Spleen (tissue), 11 donors: Measurements from ENCODE around the gene MYBPHL. TPM values are rescaled to one million over a fixed set of nuclear protein-coding genes. Genes with fewer than 3 reads are reported as not detected.
A peak's percentile ranks its signal among the peaks of the same experiment; 100 is the strongest.

Source experiments
- DNase-seq: peaks from one replicate; pipeline ENCODE4 v3.0.0-alpha.2; 2020
- H3K27ac ChIP-seq, 8 donors: fragments of 200-600 bp; sonication (generic) in 7 of 8; 1 replicate in 4 of 8; 2 replicates in 4 of 8; pipeline versions ENCODE4 v1.5.0 to v1.8.0; 2016 to 2021; ENCODE audit warnings: inconsistent platforms in 4 of 8, mild to moderate bottlenecking in 4 of 8, moderate library complexity in 1 of 8
- H3K27me3 ChIP-seq, 7 donors: fragments of 200-600 bp; sonication (generic) in 6 of 7; replicated peaks in 1 of 7; 1 replicate in 4 of 7; 2 replicates in 3 of 7; pipeline versions ENCODE4 v1.5.0 to v1.8.0; 2016 to 2021; ENCODE audit warnings: inconsistent platforms in 3 of 7, mild to moderate bottlenecking in 1 of 7
- H3K36me3 ChIP-seq, 6 donors: fragments of 200-600 bp; sonication (generic) in 5 of 6; 1 replicate in 4 of 6; 2 replicates in 2 of 6; pipeline versions ENCODE4 v1.5.0 to v1.8.0; 2016 to 2021; ENCODE audit warnings: inconsistent platforms in 2 of 6
- H3K4me1 ChIP-seq, 6 donors: fragments of 200-600 bp; sonication (generic) in 5 of 6; 1 replicate in 3 of 6; 2 replicates in 3 of 6; pipeline versions ENCODE4 v1.5.0 to v1.8.0; 2016 to 2021; ENCODE audit warnings: inconsistent platforms in 3 of 6
- H3K4me3 ChIP-seq, 8 donors: fragments of 200-600 bp; sonication (generic) in 7 of 8; 1 replicate in 4 of 8; 2 replicates in 4 of 8; pipeline versions ENCODE4 v1.5.0 to v1.8.0; 2016 to 2021; ENCODE audit warnings: inconsistent platforms in 4 of 8, mild to moderate bottlenecking in 4 of 8, moderate library complexity in 2 of 8
- H3K9me3 ChIP-seq, 8 donors: fragments of 200-600 bp; sonication (generic) in 7 of 8; 1 replicate in 4 of 8; 2 replicates in 4 of 8; pipeline versions ENCODE4 v1.5.0 to v1.8.0; 2016 to 2021; ENCODE audit warnings: inconsistent platforms in 4 of 8
- POLR2A ChIP-seq, 3 donors: fragments of 450-650 bp; IDR thresholded peaks; one replicate each; pipeline ENCODE4 v1.5.1; 2017; ENCODE audit warnings: antibody characterized with exemption in 3 of 3, mild to moderate bottlenecking in 1 of 3
- POLR2AphosphoS5 ChIP-seq, 3 donors: sonication (generic); formaldehyde crosslinking; IDR thresholded peaks; one replicate each; pipeline ENCODE4 v1.5.1; 2017; ENCODE audit warnings: antibody characterized with exemption in 3 of 3
- WGBS, 5 donors: extraction: QIAGEN DNeasy Blood & Tissue Kit in 3 of 5; methylation state at CpG; one replicate each; pipeline versions ENCODE4 v1.1.5 to v1.1.7; 2013 to 2018; 5-methylcytosine and 5-hydroxymethylcytosine counted together
- intact Hi-C: fragments of 100-400 bp; cut with DNase I; formaldehyde crosslinking; loops from one replicate; pipeline ENCODE4 v1.15.0; 2023; ENCODE audit warnings: low total_unique reads
- polyA plus RNA-seq, 3 donors: library from polyadenylated mRNA; stranded (reverse); fragments of 200-250 nt; gene quantifications; one replicate each; pipeline ENCODE4 v1.2.1, GENCODE V29; 2013
- total RNA-seq, 7 donors: library from RNA; depleted of rRNA in 3 of 7; stranded (reverse); fragments of >200 nt in 3 of 7; fragmentation: NEBNext Ultra II Directional in 4 of 7; extraction: Animal tissue kit (Norgen Biotek cat#: 25700) in 4 of 7; gene quantifications; one replicate each; pipeline versions ENCODE4 v1.1.0 to v1.2.1, GENCODE V29; 2016 to 2021
- TF ChIP-seq, protein P1 (sequence below), 11 experiments: fragments of 200-600 bp in 7 of 11; fragments of 450-650 bp in 4 of 11; sonication (generic) in 4 of 11; IDR thresholded peaks in 8 of 11; conservative IDR thresholded peaks in 3 of 11; 1 replicate in 7 of 11; 2 replicates in 4 of 11; pipeline versions ENCODE4 v1.4.0 to v1.8.0; 2016 to 2021; ENCODE audit warnings: antibody characterized with exemption in 11 of 11, inconsistent platforms in 4 of 11, mild to moderate bottlenecking in 1 of 11
- donor health status: healthy with polysubstance abuse.
- donor health status: DM: no; HTN: no; CAD: no; lungs with moderate emphysema.
- donor health status: DM: no; HTN: no; CAD: no.
- donor health status: Bipolar disorder and iron deficiency.
- donor health status: healthy.
- donor health status: DM: no; HTN: no; CAD: no.
- donor health status: DM: yes; HTN: yes; CAD: no.

Gene MYBPHL
- total and polyA plus RNA-seq, 10 donors = not detected

DNA sequence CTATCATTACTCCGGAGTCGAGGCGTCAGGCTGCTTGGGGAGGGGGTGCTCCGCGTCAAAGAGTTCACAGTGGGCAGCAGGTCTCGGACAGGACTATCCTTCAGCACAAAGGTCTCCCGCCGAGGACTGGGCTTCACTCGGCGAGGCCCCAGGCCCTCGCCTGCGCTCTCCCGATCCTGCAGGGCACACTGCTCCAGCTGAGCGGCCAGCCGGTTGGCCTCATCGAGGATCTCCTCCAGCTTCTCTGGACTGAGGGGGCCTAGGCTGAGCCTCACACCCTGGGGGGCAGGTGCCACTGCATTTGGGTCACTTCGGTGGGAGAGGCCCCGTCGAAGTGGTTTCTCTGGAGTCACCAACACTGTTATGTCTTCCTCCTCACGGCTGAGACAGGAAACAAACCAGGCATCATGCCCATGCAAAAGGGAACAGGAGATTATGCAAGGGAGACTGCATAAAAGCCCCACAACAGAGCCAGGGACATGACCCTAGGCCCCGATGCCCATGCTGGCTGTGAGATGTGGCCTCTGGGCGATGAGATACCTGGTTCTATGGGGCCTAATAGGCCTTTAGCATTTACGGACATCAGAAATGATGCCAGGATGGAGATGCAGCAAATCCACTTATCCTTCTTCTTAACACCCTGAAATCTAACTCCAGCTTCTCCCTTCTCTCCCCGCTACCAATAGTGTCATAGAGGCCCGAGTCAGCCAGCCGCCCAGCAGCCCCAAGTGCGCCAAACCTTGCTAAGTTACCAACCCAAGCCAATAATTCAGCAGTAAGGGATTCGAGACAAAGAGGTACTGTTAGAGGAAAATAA, 24.9 kb downstream of the MYBPHL start:
- Histone ChIP-seq H3K9me3 (no peaks in the 10 kb centered on the region), H3K4me1 (peaks cover 0 to 49% (median 32%) of the 10 kb centered on the region in 6 donors), H3K4me3 (peak overlapping the region in 4 of 8 donors; percentile 66 to 91 (median 72)), H3K27ac (peak overlapping the region in 6 of 8 donors; percentile 12 to 95 (median 90)), H3K27me3 (no peaks in the 10 kb centered on the region), H3K36me3 (peaks cover 0 to 10% (median 0%) of the 10 kb centered on the region in 6 donors)
- intact Hi-C loops = no loop called here
- DNase-seq = no peak
- TF ChIP-seq POLR2AphosphoS5 (IDR thresholded peaks at IDR 0.05) (no peak), POLR2A (IDR thresholded peaks at IDR 0.05) (no peak)
- TF ChIP-seq, protein P1, sequence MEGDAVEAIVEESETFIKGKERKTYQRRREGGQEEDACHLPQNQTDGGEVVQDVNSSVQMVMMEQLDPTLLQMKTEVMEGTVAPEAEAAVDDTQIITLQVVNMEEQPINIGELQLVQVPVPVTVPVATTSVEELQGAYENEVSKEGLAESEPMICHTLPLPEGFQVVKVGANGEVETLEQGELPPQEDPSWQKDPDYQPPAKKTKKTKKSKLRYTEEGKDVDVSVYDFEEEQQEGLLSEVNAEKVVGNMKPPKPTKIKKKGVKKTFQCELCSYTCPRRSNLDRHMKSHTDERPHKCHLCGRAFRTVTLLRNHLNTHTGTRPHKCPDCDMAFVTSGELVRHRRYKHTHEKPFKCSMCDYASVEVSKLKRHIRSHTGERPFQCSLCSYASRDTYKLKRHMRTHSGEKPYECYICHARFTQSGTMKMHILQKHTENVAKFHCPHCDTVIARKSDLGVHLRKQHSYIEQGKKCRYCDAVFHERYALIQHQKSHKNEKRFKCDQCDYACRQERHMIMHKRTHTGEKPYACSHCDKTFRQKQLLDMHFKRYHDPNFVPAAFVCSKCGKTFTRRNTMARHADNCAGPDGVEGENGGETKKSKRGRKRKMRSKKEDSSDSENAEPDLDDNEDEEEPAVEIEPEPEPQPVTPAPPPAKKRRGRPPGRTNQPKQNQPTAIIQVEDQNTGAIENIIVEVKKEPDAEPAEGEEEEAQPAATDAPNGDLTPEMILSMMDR (IDR thresholded peaks at IDR 0.05 in 8 of 11, conservative IDR thresholded peaks at IDR 0.05 in 3 of 11) = no peak
- 60 to 73% (median 64%) methylated on average over 22 to 28 of the region's 28 CpGs for WGBS, 5 donors

DNA sequence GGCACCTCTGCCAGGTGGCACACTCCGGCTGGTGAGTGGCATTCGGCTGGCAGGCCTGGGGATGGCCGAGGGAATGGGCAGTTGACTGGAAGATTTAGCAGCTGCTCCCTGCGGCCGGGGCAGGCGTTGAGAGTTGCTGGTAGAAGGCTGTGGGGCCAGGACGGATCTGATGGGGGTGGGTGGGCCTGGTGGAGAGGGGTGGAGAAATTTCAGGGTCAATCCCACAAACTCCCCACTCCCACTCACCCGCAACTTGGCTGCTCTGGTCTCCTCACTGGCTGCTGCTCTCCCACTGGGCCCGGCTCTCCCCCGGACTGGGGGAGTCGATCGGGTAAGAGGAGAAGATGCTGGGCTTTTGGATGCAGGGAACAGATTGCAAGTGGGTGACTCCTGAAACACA, 25.9 kb downstream of the MYBPHL start:
- DNase-seq = no peak
- intact Hi-C loops = no loop called here
- peaks cover 0 to 49% (median 32%) of the 10 kb centered on the region in 6 donors for H3K4me1 ChIP-seq
- 91 to 99% (median 94%) methylated on average over 11 to 12 of the region's 12 CpGs for WGBS, 5 donors
- peak overlapping the region in 1 of 8 donors; percentile 95 for H3K27ac ChIP-seq
- no peaks in the 10 kb centered on the region for H3K9me3 ChIP-seq
- TF ChIP-seq POLR2A (IDR thresholded peaks at IDR 0.05) (no peak), POLR2AphosphoS5 (IDR thresholded peaks at IDR 0.05) (no peak)
- TF ChIP-seq, protein P1 (IDR thresholded peaks at IDR 0.05 in 8 of 11, conservative IDR thresholded peaks at IDR 0.05 in 3 of 11) = no peak
- peaks cover 0 to 10% (median 0%) of the 10 kb centered on the region in 6 donors for H3K36me3 ChIP-seq
- no peak overlapping the region for H3K4me3 ChIP-seq
- no peaks in the 10 kb centered on the region for H3K27me3 ChIP-seq

DNA sequence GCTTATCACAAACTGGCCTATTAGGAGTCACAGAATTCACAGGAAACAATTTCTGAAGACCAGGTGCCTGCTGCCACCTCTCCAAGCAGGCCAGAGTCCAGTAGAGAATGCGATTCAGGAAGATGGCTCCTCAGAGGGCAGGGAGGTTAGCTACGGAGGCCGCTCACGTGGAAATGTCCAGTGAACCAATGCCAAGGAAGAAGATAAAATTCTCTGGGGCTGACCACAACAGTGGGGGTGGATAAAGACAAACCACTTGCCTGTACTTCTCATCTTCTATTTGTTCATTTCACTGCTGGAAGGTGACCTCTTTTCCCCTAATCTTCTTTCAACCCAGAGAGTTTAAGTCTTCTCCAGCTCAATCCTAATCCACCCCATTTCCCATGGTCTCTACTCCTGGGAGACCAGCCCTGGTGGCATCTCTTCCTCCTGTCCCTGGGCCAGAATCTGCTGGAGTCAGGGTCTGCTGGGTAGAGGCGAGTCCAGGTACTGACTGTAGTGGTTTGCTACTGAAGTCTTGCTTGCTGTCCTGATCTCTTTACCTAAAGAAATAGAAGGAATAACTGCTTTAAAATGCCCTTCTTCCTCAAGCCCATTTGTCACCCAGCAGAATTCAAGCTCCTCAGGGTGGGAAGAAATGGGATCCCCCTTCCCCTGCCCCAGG, 27.1 kb downstream of the MYBPHL start:
- TF ChIP-seq, protein P1 (IDR thresholded peaks at IDR 0.05 in 8 of 11, conservative IDR thresholded peaks at IDR 0.05 in 3 of 11) = no peak
- TF ChIP-seq POLR2A (IDR thresholded peaks at IDR 0.05) (no peak), POLR2AphosphoS5 (IDR thresholded peaks at IDR 0.05) (no peak)
- peaks cover 0 to 10% (median 0%) of the 10 kb centered on the region in 6 donors for H3K36me3 ChIP-seq
- no peak overlapping the region for H3K4me3 ChIP-seq
- no peak for DNase-seq
- WGBS, 5 donors = 88 to 93% (median 91%) methylated on average over 5 of the region's 5 CpGs
- H3K4me1 ChIP-seq = peaks cover 0 to 60% (median 32%) of the 10 kb centered on the region in 6 donors
- peaks cover 0 to 6% (median 0%) of the 10 kb centered on the region in 7 donors for H3K27me3 ChIP-seq
- H3K27ac ChIP-seq = no peak overlapping the region
- H3K9me3 ChIP-seq = no peaks in the 10 kb centered on the region
- intact Hi-C loops = loop anchor here (5.0 kb wide), 1 partner anchor 118 kb away; the partner anchor contains the start of gene SORT1
